K562 (cell line): Measurements from ENCODE around the gene URM1. TPM values are rescaled to one million over a fixed set of nuclear protein-coding genes. Genes with fewer than 3 reads are reported as not detected.
A peak's percentile ranks its signal among the peaks of the same experiment; 100 is the strongest.

Source experiments
- ATF7 ChIP-seq: fragments of 450-650 bp; IDR thresholded peaks from 2 replicates; pipeline ENCODE4 v1.7.1; 2014; ENCODE audit warnings: mild to moderate bottlenecking, moderate library complexity
- ELF1 ChIP-seq: fragments of 200-800 bp; sonication (Bioruptor generic); IDR thresholded peaks from 2 replicates; pipeline ENCODE4 v1.6.1; 2016; ENCODE audit warnings: missing genetic modification characterization, missing compliant biosample characterization
- GATAD2A ChIP-seq: fragments of 450-650 bp; IDR thresholded peaks from 2 replicates; pipeline ENCODE4 v1.6.1; 2017
- PREB ChIP-seq: sonication (generic); formaldehyde crosslinking; IDR thresholded peaks from 2 replicates; pipeline ENCODE4 v1.8.1; 2023; ENCODE audit warnings: mild to moderate bottlenecking, missing genetic modification reagents
- SLC30A9 ChIP-seq: fragments of 250-450 bp; sonication (Bioruptor Pico); IDR thresholded peaks from 2 replicates; pipeline ENCODE4 v1.8.0; 2022; ENCODE audit warnings: mild to moderate bottlenecking, moderate library complexity
- TCF3 ChIP-seq: sonication (generic); formaldehyde crosslinking; IDR thresholded peaks from 2 replicates; pipeline ENCODE4 v1.4.0; 2020; ENCODE audit warnings: mild to moderate bottlenecking, missing genetic modification reagents
- TSC22D4 ChIP-seq: fragments of 450-650 bp; IDR thresholded peaks from 2 replicates; pipeline ENCODE4 v1.6.1; 2016; ENCODE audit warnings: missing genetic modification characterization, missing biosample characterization, control low read depth
- ZNF24 ChIP-seq: fragments of 450-650 bp; IDR thresholded peaks from 2 replicates; pipeline ENCODE4 v1.6.1; 2016
- ZNF778 ChIP-seq: fragments of 450-650 bp; formaldehyde crosslinking; IDR thresholded peaks from 2 replicates; pipeline ENCODE4 v1.4.0; 2020; ENCODE audit warnings: mild to moderate bottlenecking, moderate library complexity
- ZNF785 ChIP-seq: fragments of 250-450 bp; sonication (Bioruptor Pico); IDR thresholded peaks from 2 replicates; pipeline ENCODE4 v1.4.0; 2020; ENCODE audit warnings: mild to moderate bottlenecking
- polyA plus RNA-seq, 8 experiments: library from polyadenylated mRNA; depleted of rRNA in 4 of 8; stranded (reverse) in 5 of 8; unstranded in 3 of 8; fragments of >200 nt; fragmentation: Nextera tagmentation in 2 of 8; fragmentation: Illumina TruSeq in 1 of 8; extraction: Ambion mirVana in 2 of 8; extraction: Trizol in 1 of 8; gene quantifications; 2 replicates each; pipeline versions ENCODE4 v1.2.1 to v1.2.3, GENCODE V29; 2011 to 2014; ENCODE audit warnings: inconsistent platforms in 1 of 8, missing spikeins in 1 of 8
- total RNA-seq, 7 experiments: library from RNA; depleted of rRNA in 6 of 7; stranded (reverse); fragments of >200 nt in 6 of 7; fragmentation: Illumina TruSeq in 2 of 7; extraction: Trizol in 2 of 7; gene quantifications; 2 replicates each; pipeline versions ENCODE4 v1.2.1 to v1.2.3, GENCODE V29; 2011 to 2021; ENCODE audit warnings: low replicate concordance in 1 of 7

Gene URM1
- total and polyA plus RNA-seq, 9 of the 15 experiments (the other 6 are each of a cell fraction or from before 2014, with no cell fraction given), result 10.1 to 88.9 (median 53.3) TPM

- TF ChIP-seq SLC30A9 (no peak), PREB (CRISPR knock-in tag) (no peak), ZNF24 (no peak; the same call in 1 of the 2 replicates), ZNF778 (CRISPR knock-in tag) (no peak), TCF3 (CRISPR knock-in tag) (no peak; the same call in 1 of the 2 replicates), ZNF785 (CRISPR knock-in tag) (no peak), TSC22D4 (tag) (no peak), GATAD2A (peak; percentile 99), ELF1 (tag) (no peak), ATF7 (peak; percentile 70)
These were observed 49.0 kb downstream of the URM1 start (continued) for GRCh38 chr9:128420060-128420650.
